Activated CD4-positive, alpha-beta memory T cell treated with anti-CD3 and anti-CD28 coated beads for 36 hours (primary cell): Measurements from ENCODE around the gene SEPHS1. TPM values are rescaled to one million over a fixed set of nuclear protein-coding genes. Genes with fewer than 3 reads are reported as not detected.
A peak's percentile ranks its signal among the peaks of the same experiment; 100 is the strongest.
"Not testable (repeated sequence)": the region's sequence is repeated elsewhere in the genome, so short reads cannot be mapped to it uniquely, and the experiment has no call there.

Experiments used
- CTCF ChIA-PET: fragments of 350-600 bp; sonication (Branson Sonifier 250); formaldehyde crosslinking; loops from one replicate; lab custom pipeline; 2021; ENCODE audit warnings: antibody characterized with exemption, inconsistent platforms; lab: Charles Lee
- POLR2A ChIA-PET: fragments of 350-600 bp; sonication (Branson Sonifier 250); formaldehyde crosslinking; loops from one replicate; lab custom pipeline; 2021; ENCODE audit warnings: antibody characterized with exemption; lab: Charles Lee
- DNase-seq: peaks from one replicate; pipeline ENCODE4 v3.0.0-alpha.2; 2020
- H3K27ac Mint-ChIP-seq: one replicate; pipeline ENCODE4 v1.8.0; 2021; ENCODE audit warnings: mixed read lengths
- H3K27me3 Mint-ChIP-seq: one replicate; pipeline ENCODE4 v1.8.0; 2021; ENCODE audit warnings: mixed read lengths
- H3K36me3 Mint-ChIP-seq: one replicate; pipeline ENCODE4 v1.8.0; 2021; ENCODE audit warnings: mixed read lengths
- H3K4me1 Mint-ChIP-seq: one replicate; pipeline ENCODE4 v1.8.0; 2021; ENCODE audit warnings: low read depth, mixed read lengths
- H3K4me3 Mint-ChIP-seq: one replicate; pipeline ENCODE4 v1.8.0; 2021; ENCODE audit warnings: mild to moderate bottlenecking, mixed read lengths
- H3K9me3 Mint-ChIP-seq: one replicate; pipeline ENCODE4 v1.8.0; 2021; ENCODE audit warnings: mixed read lengths
- intact Hi-C: fragments of 100-400 bp; cut with micrococcal nuclease; formaldehyde crosslinking; loops from one replicate; pipeline ENCODE4 v1.15.1; 2023
- total RNA-seq, 2 experiments: library from RNA; stranded (reverse); gene quantifications; one replicate each; pipeline ENCODE4 v1.2.3, GENCODE V29; 2021

SEPHS1 gene
- total RNA-seq, 2 experiments from 2014 or later, result 57.2 to 57.6 TPM

DNA sequence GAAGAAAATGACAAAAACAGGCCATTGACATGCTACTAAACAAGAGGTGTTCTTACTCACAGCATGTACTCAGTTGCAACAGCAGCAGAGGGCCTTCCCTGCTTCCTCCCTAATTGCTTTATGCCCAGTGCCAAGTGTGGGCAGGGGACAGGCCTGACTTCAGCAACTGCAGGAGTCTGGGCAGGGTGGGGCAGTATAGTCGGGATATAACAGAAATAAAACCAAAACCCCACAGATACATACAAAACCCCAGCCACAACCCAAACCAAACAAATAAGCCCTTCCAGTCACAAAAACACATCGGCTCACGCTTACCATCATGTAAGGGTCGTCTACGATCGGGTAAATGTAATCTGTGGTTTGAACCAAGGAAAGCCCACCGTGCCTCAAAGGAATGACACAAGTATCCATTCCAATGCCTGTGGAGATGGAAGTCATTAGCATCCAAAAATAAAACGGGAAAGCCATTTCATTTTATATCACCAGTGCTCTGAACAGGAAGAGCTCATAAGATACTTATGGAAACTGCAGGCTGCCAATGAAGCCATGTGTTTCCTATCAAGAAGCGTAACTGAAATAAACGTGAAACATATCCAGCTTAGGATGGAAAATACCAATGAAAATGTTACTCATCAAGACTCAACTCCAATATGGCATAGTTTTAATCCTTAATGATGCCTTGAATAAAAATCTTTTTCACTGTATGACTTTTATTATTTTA lies 9.5 kb downstream of the SEPHS1 start:
- intact Hi-C loops, result no loop called here
- ChIA-PET POLR2A (no interaction called here), CTCF (no interaction called here)
- H3K27me3 Mint-ChIP-seq, result no peaks in the 10 kb centered on the region
- peaks cover 26% of the 10 kb centered on the region for H3K4me1 Mint-ChIP-seq
- H3K36me3 Mint-ChIP-seq, result peaks cover 31% of the 10 kb centered on the region
- H3K27ac Mint-ChIP-seq, result no peak overlapping the region
- H3K9me3 Mint-ChIP-seq, result no peaks in the 10 kb centered on the region
- no peak for DNase-seq
- no peak overlapping the region for H3K4me3 Mint-ChIP-seq

DNA sequence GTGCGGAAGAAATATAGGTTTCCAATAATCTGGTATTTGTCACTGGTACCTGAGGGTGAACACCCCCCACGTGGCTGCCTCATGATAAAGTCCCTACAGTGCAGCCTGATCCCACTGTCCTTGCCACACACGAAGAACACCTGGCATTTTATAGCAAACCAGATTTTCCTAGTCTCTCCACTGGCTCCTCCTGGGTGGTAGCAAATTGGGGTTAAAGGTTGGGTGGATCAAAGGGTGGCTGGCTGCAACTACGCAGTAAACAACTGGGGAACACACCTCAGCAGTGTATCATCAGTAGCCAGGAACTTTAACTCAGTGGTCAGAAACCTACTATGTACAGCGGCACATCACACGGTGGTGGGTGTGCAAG lies 10.3 kb downstream of the SEPHS1 start:
- intact Hi-C loops, result no loop called here
- Mint-ChIP-seq H3K27me3 (no peaks in the 10 kb centered on the region), H3K4me1 (peaks cover 23% of the 10 kb centered on the region), H3K4me3 (no peak overlapping the region), H3K27ac (no peak overlapping the region), H3K9me3 (no peaks in the 10 kb centered on the region), H3K36me3 (peaks cover 33% of the 10 kb centered on the region)
- DNase-seq, result no peak
- CTCF ChIA-PET, result no interaction called here
- POLR2A ChIA-PET, result no interaction called here

DNA sequence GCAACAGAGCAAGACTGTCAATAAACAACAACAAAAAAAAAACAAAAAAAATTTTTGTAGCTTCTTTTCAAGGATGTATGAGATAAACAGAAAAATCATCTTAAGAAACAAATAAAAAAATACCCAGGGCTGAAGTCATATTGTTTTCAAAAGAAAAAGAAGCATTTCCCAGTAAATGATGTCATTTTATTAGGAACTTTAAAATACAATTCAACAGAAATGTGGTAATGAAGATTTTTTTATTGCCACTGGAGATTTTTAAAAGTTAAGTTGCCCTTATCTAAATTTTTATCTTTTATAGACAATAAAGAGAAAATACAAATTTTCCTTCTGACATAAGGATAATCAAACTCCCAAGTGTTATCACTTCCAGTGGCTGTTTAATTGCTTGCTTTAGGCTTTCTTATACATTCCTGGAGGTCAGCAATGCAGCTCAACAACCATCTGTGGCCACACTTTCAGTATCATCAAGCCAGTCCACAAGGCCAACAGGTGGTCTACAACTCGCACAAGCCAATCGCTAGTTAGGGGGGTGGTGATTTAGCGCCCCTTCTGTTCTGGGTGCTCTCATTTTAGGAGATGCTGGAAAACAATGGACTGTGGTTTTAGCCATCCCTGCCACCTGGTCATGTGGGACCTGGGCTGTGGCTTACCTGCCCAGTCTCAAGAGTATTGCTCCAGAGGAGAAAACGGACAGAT lies 10.8 kb downstream of the SEPHS1 start:
- no peaks in the 10 kb centered on the region for H3K9me3 Mint-ChIP-seq
- ChIA-PET POLR2A (no interaction called here), CTCF (interaction anchor here (0.5 kb wide), 1 partner anchor 30 kb away, joined by 3 read pairs; no protein-coding TSS in a partner anchor)
- H3K4me1 Mint-ChIP-seq, result peaks cover 23% of the 10 kb centered on the region
- intact Hi-C loops, result no loop called here
- H3K27me3 Mint-ChIP-seq, result no peaks in the 10 kb centered on the region
- no peak overlapping the region for H3K4me3 Mint-ChIP-seq
- no peak for DNase-seq
- H3K27ac Mint-ChIP-seq, result no peak overlapping the region
- peaks cover 34% of the 10 kb centered on the region for H3K36me3 Mint-ChIP-seq

DNA sequence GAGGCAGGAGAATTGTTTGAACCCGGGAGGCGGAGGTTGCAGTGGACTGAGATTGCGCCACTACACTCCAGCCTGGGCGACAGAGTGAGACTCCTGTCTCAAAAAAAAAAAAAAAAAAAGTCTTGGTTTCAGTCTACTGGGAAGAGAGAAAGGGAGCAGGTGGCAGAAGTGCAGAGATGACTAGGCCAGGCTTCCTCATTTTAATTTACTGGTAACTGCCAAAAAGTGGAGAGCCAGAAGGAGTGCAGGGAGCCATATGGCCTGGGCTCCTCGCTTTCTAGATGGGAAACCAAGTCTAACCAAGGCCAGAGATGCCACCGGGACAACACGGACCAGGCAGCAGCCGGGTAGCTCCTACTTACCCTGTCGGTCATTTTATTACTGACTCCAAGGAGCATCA lies 12.2 kb downstream of the SEPHS1 start:
- H3K27me3 Mint-ChIP-seq, result no peaks in the 10 kb centered on the region
- ChIA-PET CTCF (no interaction called here), POLR2A (interaction anchor here (1.3 kb wide), 1 partner anchor 13 kb away, joined by 3 read pairs; no protein-coding TSS in a partner anchor)
- peaks cover 47% of the 10 kb centered on the region for H3K36me3 Mint-ChIP-seq
- no peak overlapping the region for H3K27ac Mint-ChIP-seq
- H3K4me3 Mint-ChIP-seq, result no peak overlapping the region
- DNase-seq, result no peak
- H3K9me3 Mint-ChIP-seq, result no peaks in the 10 kb centered on the region
- intact Hi-C loops, result no loop called here
- peaks cover 17% of the 10 kb centered on the region for H3K4me1 Mint-ChIP-seq

DNA sequence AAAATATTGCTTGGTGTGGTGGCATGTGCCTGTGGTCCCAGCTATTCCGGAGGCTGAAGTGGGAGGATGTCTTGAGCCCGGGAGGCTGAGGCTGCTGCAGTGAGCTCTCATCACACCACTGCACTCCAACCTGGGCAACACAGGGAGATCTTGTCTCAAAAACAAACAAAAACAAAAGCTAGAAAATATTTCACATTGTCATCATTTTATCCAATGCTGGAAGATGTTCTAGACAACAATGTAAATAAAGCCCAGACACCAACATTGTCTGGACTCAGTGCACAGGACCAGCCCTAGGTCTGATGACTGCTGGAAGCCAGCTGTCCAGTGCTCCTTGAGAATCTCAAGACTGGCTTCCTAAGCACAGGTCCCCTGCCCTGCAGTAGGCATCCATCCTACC lies 13.5 kb downstream of the SEPHS1 start:
- H3K9me3 Mint-ChIP-seq, result no peaks in the 10 kb centered on the region
- H3K27ac Mint-ChIP-seq, result no peak overlapping the region
- no peaks in the 10 kb centered on the region for H3K27me3 Mint-ChIP-seq
- intact Hi-C loops, result no loop called here
- no peak for DNase-seq
- ChIA-PET CTCF (no interaction called here), POLR2A (no interaction called here)
- H3K36me3 Mint-ChIP-seq, result peaks cover 51% of the 10 kb centered on the region
- H3K4me1 Mint-ChIP-seq, result peaks cover 10% of the 10 kb centered on the region
- H3K4me3 Mint-ChIP-seq, result no peak overlapping the region

DNA sequence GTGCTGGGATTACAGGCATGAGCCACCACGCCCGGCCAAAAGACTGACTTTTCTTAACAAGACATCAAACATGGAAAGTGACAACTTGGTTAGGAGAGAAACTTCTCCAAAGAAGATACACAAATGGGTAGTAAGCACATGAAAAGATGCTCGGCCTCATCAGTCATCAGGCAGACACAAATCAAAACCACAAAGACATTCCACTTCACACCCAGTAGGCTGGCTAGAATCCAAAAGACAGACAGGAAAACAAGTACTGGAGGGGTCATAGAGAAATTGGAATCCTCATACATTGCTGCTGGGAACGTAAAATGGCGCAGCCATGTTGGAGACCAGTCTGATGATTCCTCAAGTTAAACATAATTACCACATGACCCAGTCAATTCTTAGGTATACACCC lies 16.4 kb downstream of the SEPHS1 start:
- H3K4me3 Mint-ChIP-seq, result no peak overlapping the region
- no peaks in the 10 kb centered on the region for H3K27me3 Mint-ChIP-seq
- H3K36me3 Mint-ChIP-seq, result peaks cover 46% of the 10 kb centered on the region
- no peak for DNase-seq
- no peaks in the 10 kb centered on the region for H3K4me1 Mint-ChIP-seq
- H3K27ac Mint-ChIP-seq, result no peak overlapping the region
- POLR2A ChIA-PET, result no interaction called here
- no peaks in the 10 kb centered on the region for H3K9me3 Mint-ChIP-seq
- intact Hi-C loops, result no loop called here
- CTCF ChIA-PET, result no interaction called here

DNA sequence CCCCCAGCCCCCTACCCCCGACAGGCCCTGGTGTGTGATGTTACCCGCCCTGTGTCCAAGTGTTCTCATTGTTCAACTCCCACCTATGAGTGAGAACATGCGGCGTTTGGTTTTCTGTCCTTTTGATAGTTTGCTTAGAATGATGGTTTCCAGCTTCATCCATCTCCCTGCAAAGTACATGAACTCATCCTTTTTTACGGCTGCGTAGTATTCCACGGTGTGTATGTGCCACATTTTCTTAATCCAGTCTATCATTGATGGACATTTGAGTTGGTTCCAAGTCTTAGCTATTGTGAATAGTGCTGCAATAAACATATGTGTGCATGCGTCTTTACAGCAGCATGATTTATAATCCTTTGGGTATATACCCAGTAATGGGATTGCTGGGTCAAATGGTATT lies 17.1 kb downstream of the SEPHS1 start:
- H3K4me1 Mint-ChIP-seq, H3K4me3 Mint-ChIP-seq: not testable (repeated sequence)

DNA sequence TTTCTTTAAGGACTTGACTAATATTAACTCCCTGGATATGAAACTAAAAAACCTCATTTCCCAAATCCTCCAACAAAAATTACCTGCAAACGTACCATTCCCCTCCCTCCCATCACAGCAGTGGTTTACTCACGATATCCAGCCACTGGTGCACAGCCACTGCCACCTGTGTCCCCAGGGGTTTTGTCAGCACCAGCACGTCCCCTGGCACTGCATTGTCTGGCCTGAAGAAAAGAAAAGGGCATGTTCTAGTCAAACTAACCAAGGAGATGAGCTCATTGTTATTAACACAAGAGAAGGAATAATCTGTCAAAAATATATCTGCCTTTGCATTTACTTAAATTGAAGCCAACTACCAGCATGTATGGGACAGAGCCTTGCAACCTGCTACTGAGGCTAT lies 18.5 kb downstream of the SEPHS1 start:
- intact Hi-C loops, result no loop called here
- ChIA-PET POLR2A (no interaction called here), CTCF (no interaction called here)
- Mint-ChIP-seq H3K4me1 (no peaks in the 10 kb centered on the region), H3K9me3 (no peaks in the 10 kb centered on the region), H3K27me3 (no peaks in the 10 kb centered on the region), H3K27ac (no peak overlapping the region), H3K4me3 (no peak overlapping the region), H3K36me3 (peaks cover 48% of the 10 kb centered on the region)
- DNase-seq, result no peak

More for the DNA sequence above, 17.1 kb downstream of the SEPHS1 start:
- H3K36me3 Mint-ChIP-seq, result peaks cover 43% of the 10 kb centered on the region
- DNase-seq, H3K27me3 Mint-ChIP-seq, POLR2A ChIA-PET, intact Hi-C loops, CTCF ChIA-PET, H3K27ac Mint-ChIP-seq, H3K9me3 Mint-ChIP-seq: not testable (repeated sequence)

DNA sequence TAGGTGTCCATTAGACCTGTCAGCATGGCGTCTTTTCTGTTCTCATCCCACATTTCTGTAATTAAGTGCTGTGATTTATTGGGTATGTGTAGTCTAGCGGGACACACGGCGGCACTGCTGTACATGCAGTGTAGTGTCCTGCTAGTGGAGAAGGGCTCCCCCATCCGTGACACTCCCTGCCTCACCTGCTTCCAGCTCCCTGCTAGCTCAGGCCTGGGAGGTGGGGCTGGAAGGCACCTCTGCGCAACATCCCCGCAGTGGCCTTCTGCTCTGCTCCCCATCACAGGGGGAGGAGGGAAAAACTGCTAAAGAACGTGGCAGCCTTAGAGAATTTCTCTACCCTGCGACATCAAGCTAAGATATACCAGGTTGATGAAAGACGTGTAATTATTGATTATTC lies 19.5 kb downstream of the SEPHS1 start:
- Mint-ChIP-seq H3K36me3 (peaks cover 48% of the 10 kb centered on the region), H3K9me3 (no peaks in the 10 kb centered on the region), H3K27ac (no peak overlapping the region), H3K27me3 (no peaks in the 10 kb centered on the region), H3K4me3 (no peak overlapping the region), H3K4me1 (no peaks in the 10 kb centered on the region)
- CTCF ChIA-PET, result interaction anchor here (0.7 to 1.7 kb wide), 3 partner anchors 26 to 112 kb away, joined by 3 to 4 read pairs (median 3); no protein-coding TSS in a partner anchor
- DNase-seq, result no peak
- POLR2A ChIA-PET, result no interaction called here
- intact Hi-C loops, result no loop called here

DNA sequence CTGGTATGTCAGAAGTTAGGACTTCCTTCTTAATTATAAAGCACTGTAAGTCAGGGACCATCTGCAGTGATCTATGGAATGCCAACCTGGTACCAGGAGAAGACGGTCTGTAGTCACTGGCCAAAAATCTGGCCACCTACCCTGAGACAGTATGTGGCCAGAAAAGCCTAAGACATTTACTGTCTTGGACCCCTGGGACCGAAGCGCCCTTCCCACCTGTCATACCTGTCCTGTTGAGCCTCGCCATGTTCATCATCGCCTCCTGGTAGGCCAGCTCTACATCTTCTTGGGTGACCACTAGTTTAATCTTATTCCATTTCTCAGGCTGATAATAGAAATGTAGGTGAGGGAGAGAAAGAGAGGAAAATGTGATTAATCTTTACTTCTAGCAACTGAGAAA lies 20.0 kb downstream of the SEPHS1 start:
- DNase-seq, result no peak
- Mint-ChIP-seq H3K9me3 (no peaks in the 10 kb centered on the region), H3K4me1 (no peaks in the 10 kb centered on the region), H3K27me3 (no peaks in the 10 kb centered on the region), H3K27ac (no peak overlapping the region), H3K36me3 (peaks cover 45% of the 10 kb centered on the region), H3K4me3 (no peak overlapping the region)
- POLR2A ChIA-PET, result no interaction called here
- intact Hi-C loops, result no loop called here
- CTCF ChIA-PET, result interaction anchor here (0.7 to 1.7 kb wide), 3 partner anchors 25 to 112 kb away, joined by 3 to 4 read pairs (median 3); no protein-coding TSS in a partner anchor

DNA sequence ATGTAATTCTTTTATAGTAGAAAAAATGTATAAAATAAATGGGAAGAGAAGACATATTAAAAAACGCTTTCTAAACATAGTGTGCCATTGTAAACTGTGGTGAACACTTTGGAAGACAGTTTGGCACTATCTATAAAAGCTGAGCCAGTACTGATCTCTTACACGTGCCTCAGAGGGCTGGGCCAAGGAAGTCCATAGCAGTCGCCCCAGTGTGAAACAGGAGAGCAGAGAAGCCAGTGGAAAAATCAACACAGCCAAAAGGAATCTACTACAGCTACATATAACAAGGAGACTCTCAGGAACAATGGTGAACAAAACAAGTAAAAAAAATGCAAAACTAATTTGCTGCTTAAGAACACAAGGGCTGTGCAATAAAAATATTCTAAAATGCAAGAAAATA lies 20.6 kb downstream of the SEPHS1 start:
- intact Hi-C loops, result no loop called here
- Mint-ChIP-seq H3K36me3 (peaks cover 48% of the 10 kb centered on the region), H3K4me3 (no peak overlapping the region), H3K9me3 (no peaks in the 10 kb centered on the region), H3K27me3 (no peaks in the 10 kb centered on the region), H3K4me1 (no peaks in the 10 kb centered on the region), H3K27ac (peak overlapping the region; percentile 19)
- ChIA-PET CTCF (interaction anchor here (1.7 kb wide), 1 partner anchor 113 kb away, joined by 4 read pairs; no protein-coding TSS in a partner anchor), POLR2A (no interaction called here)
- DNase-seq, result no peak

DNA sequence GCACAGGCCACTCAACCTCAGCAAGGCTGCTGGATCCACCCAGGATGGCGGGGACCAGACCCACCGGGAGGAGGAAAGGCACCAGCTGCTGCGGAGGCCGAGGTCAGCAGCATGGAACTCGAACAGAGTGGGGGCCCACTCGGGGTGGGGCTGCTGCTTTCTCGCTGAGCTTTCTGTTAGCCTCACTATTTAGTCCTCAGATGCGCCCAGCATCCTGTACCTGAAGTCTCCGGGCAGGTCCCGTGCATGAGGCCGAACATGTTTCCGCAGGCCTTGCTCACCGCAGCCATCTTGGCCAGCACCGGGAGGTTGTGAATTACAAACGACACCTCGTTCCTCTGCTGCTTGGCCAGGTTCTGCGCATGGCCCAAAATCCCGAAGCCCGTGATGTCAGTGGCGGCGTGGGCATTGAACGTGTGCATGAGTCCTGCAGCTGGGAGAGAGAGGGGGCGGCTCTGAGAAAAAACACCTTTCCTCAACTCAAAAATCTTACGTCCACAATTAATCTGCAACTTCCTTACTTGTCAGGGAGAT lies 25.4 kb downstream of the SEPHS1 start:
- Mint-ChIP-seq H3K27me3 (no peaks in the 10 kb centered on the region), H3K27ac (no peak overlapping the region), H3K36me3 (peaks cover 42% of the 10 kb centered on the region), H3K4me3 (no peak overlapping the region), H3K4me1 (no peaks in the 10 kb centered on the region), H3K9me3 (no peaks in the 10 kb centered on the region)
- CTCF ChIA-PET, result no interaction called here
- intact Hi-C loops, result no loop called here
- POLR2A ChIA-PET, result no interaction called here
- DNase-seq, result no peak
